ENCODE data around the gene DAAM2.

The DAAM2 gene

DNA sequence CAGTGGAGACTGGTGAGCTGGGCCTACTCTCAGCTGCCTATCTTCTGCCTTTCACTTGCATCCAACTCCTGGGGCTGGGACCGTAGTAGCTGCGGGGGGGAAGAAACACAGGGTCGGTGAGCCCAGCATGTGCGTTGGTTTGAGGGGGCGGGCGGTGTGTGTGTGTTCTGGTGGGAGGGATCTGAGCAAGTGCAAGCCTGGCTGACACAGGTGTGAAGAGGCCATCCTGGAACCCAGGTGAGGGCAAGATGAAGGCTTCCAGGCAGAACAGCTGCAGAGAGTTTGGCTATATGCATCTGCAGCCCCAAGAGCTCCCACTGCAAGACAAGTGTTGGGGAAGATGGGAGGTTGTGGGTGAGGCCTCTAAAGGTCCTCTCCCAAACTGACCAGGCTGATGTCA lies 111.5 kb downstream of the DAAM2 start:
- no peak overlapping the region for H3K27ac Mint-ChIP-seq
- H3K4me3 Mint-ChIP-seq = no peak overlapping the region
- no peaks in the 10 kb centered on the region for H3K9me3 Mint-ChIP-seq
- peaks cover 3% of the 10 kb centered on the region for H3K36me3 Mint-ChIP-seq (ENCODE audit: low read depth)
- no peak for DNase-seq
- no peaks in the 10 kb centered on the region for H3K4me1 Mint-ChIP-seq (ENCODE audit: low read depth)
- H3K27me3 Mint-ChIP-seq = no peaks in the 10 kb centered on the region

DNA sequence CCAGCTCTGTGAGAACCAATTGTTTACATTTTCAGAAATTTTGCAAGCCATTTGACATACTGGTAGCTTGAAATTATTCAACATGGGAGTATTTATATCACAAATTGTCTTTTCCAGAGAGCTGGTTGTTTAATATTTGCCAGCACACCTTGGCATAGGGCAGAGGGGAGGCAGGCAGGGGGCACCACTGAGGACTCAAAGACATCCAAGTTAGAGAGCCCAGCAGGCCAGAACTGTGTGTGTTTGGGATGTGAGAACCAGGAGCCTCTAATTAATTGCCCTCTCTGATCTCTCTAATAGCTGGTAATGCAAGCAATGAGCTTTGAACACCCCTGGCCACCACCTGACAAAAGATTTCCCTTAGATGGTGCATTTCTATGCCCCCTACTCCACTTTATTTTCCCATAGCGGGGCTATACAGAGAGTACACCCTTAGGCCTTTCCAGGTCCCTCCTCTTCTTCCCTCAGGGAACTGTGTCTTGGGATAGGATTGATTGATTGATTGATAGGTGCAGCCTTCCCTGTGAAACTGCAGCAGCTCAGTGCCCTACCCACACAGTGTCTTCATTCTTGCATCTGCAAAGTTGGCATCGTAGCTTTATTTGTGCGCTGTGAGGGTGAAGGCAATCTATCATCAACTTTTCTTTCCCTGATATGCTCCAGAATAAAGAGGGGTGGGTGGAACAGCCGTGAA lies 112.9 kb downstream of the DAAM2 start:
- peaks cover 3% of the 10 kb centered on the region for H3K36me3 Mint-ChIP-seq (ENCODE audit: low read depth)
- no peak overlapping the region for H3K27ac Mint-ChIP-seq
- no peaks in the 10 kb centered on the region for H3K27me3 Mint-ChIP-seq
- DNase-seq = no peak
- no peaks in the 10 kb centered on the region for H3K9me3 Mint-ChIP-seq
- no peak overlapping the region for H3K4me3 Mint-ChIP-seq
- no peaks in the 10 kb centered on the region for H3K4me1 Mint-ChIP-seq (ENCODE audit: low read depth)

DNA sequence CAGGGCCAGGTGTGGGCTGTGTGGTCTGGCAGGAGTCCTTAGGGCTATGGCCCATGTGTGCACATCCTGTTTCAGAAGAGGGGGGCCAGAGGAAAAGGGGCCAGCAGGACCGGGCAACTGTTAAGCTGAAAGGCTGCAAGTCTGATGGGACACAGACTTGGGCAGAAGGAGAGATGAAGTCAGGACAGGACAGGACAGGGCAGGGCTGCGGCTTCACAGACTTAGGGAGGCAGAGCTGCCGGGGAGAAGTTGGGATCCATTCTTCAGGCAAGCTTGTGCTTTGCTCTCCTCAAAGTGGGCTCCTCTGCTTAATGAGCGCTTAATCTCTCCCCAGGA lies 113.4 kb downstream of the DAAM2 start:
- no peaks in the 10 kb centered on the region for H3K9me3 Mint-ChIP-seq
- no peaks in the 10 kb centered on the region for H3K27me3 Mint-ChIP-seq
- H3K4me1 Mint-ChIP-seq (ENCODE audit: low read depth) = no peaks in the 10 kb centered on the region
- H3K27ac Mint-ChIP-seq = no peak overlapping the region
- DNase-seq = no peak
- peaks cover 3% of the 10 kb centered on the region for H3K36me3 Mint-ChIP-seq (ENCODE audit: low read depth)
- no peak overlapping the region for H3K4me3 Mint-ChIP-seq

DNA sequence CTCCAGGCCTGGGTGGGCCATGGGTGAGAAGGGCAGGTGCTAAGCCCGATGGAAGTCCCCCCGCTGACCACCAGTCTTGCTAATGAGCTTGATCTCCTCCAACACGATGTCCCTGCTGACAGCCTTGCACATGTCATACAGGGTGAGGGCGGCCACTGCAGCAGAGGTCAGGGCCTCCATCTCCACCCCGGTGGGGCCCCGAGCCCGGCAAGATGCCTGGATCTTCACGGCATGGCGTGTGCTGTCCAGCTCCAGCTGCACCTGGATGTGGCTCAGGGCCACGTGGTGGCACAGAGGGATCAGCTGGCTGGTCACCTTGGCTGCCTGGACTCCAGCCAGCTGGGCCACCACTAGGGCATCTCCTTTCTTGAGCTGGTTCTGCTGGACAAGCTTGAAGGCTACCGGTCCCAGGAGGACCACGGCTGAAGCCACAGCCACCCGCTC lies 114.2 kb downstream of the DAAM2 start:
- Mint-ChIP-seq H3K27ac (no peak overlapping the region), H3K4me3 (no peak overlapping the region), H3K27me3 (no peaks in the 10 kb centered on the region)

DNA sequence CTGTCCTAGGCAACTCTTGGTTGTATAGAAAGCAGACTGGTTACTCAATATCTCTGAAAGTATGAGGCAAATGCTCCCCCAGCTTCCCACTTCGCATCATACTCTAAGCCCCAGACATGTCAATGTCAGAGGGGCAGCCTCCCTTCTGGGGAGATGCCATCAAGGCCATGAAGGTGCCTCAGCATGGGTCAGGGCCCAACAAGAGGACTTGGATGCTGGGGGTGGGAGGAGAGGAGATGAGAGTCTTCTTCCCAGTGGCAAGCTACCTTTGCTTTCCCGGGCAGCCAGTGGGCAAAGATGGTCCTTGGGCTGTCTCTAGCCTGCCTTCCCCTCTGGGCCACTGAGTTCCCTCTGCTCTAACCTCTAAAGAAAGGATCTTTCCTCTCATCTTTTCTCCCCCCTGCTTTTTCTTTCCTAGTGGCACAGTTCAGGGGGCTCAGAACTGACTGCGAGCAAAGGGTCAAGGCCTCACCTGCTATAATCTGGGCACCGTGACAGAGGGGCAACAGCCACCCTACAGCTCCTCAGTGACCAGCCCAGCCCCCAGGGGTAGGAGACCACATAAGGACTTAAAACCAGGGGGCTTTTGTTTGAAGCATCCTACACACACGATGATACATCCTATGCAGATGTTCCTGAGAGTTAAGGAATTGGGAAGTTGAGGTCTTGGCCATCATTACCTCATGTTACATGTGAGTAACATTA lies 115.8 kb downstream of the DAAM2 start:
- Mint-ChIP-seq H3K4me3 (no peak overlapping the region), H3K27ac (no peak overlapping the region), H3K4me1 (ENCODE audit: low read depth) (no peaks in the 10 kb centered on the region), H3K27me3 (no peaks in the 10 kb centered on the region), H3K9me3 (no peaks in the 10 kb centered on the region), H3K36me3 (ENCODE audit: low read depth) (peaks cover 3% of the 10 kb centered on the region)
- no peak for DNase-seq

More for the DNA sequence above, 114.2 kb downstream of the DAAM2 start:
- no peak for DNase-seq
- Mint-ChIP-seq H3K36me3 (ENCODE audit: low read depth) (peaks cover 3% of the 10 kb centered on the region), H3K4me1 (ENCODE audit: low read depth) (no peaks in the 10 kb centered on the region), H3K9me3 (no peaks in the 10 kb centered on the region)

DNA sequence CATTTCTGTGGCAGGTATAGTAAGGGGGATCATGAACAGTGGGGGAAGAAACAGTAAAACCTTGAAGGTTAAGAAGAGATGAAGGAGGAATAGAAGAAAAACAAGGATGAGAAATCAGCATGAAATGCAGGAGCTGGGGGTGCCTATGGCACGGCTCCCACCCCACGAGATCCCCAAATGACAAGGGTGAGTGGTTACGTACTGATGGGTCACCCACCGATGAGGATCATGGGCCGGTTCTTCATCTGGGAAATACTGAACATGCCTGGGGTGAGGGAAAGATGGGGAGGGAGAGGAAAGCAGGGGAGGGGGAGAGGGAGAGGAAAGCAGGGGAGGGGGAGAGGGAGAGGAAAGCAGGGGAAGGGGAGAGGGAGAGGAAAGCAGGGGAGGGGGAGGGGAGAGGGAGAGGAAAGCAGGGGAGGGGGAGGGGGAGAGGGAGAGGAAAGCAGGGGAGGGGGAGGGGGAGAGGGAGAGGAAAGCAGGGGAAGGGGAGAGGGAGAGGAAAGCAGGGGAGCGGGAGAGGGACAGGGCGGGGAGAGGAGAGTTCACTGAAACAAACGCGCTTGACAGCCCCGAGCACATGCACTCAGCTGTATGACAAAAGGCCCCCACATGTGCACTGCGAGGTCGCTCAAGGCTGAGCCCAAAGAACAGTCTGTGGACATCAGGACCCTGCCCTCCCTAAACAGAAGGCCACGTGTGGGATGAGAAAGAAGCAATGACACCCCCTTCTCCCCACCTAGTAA lies 116.8 kb downstream of the DAAM2 start:
- Mint-ChIP-seq H3K9me3 (no peaks in the 10 kb centered on the region), H3K27ac (no peak overlapping the region), H3K36me3 (ENCODE audit: low read depth) (peaks cover 3% of the 10 kb centered on the region), H3K27me3 (no peaks in the 10 kb centered on the region), H3K4me1 (ENCODE audit: low read depth) (no peaks in the 10 kb centered on the region), H3K4me3 (no peak overlapping the region)
- DNase-seq = no peak

DNA sequence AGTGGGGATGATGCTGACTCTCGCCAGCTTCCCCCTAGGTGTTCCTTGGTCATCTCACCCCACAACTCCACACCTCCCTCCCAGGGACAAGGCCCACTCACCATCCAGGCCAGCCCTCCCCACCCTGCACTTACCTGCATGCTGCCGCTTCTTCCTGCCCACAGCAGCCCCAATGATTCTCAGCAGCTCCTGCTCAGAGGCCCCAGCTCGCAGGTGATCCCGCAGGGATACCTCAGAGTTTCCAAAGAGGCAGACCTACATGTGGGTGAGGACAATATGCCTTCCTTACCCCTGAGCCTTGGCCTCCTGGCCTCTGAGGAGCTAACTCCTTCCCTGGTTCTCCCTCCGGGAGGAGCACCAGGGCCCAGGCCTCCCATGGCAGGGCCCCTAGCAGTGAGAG lies 117.5 kb downstream of the DAAM2 start:
- DNase-seq = no peak
- Mint-ChIP-seq H3K9me3 (no peaks in the 10 kb centered on the region), H3K36me3 (ENCODE audit: low read depth) (peaks cover 3% of the 10 kb centered on the region), H3K27me3 (no peaks in the 10 kb centered on the region), H3K4me3 (no peak overlapping the region), H3K4me1 (ENCODE audit: low read depth) (no peaks in the 10 kb centered on the region), H3K27ac (no peak overlapping the region)

DNA sequence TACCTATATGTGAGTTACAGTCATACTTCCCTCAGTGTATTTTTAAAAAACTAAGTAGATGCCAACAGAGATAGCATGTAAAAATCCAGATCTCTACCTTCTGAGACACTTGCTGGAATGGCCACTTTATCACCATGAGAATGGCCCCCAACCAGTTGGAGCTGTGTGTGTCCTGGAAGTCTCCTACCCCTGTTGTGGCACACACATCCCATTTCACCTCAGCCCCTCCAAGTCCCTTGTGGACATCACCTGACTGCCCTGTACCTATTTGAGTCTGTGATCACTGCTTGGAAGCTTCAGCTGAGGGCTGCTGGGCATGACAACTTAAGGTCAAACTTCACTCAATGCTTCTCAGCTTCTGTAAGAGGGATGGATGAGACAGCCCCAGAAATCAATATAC lies 118.0 kb downstream of the DAAM2 start:
- no peak for DNase-seq
- H3K4me1 Mint-ChIP-seq (ENCODE audit: low read depth) = no peaks in the 10 kb centered on the region
- no peak overlapping the region for H3K27ac Mint-ChIP-seq
- no peak overlapping the region for H3K4me3 Mint-ChIP-seq
- peaks cover 3% of the 10 kb centered on the region for H3K36me3 Mint-ChIP-seq (ENCODE audit: low read depth)
- H3K9me3 Mint-ChIP-seq = no peaks in the 10 kb centered on the region
- H3K27me3 Mint-ChIP-seq = no peaks in the 10 kb centered on the region

DNA sequence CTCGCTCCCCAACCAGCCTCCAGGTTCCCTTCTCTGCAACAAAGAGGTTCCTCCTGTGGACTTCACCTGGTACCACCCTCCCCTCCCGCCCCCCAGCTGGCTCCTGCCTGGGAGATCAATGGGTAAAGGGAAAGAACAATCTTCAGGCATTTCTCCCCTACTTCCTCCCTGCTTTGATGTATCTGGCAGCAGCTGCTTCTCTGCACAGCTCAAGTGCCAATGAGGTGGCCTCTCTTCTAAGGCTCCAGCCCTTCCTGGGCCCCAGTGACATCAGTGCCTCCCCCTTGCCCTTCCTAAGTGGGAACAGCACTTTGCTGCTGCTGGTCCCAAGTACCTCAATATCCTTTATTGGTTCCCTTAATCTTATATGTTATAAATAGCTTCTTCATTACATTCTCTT lies 118.6 kb downstream of the DAAM2 start:
- no peak overlapping the region for H3K27ac Mint-ChIP-seq

DNA sequence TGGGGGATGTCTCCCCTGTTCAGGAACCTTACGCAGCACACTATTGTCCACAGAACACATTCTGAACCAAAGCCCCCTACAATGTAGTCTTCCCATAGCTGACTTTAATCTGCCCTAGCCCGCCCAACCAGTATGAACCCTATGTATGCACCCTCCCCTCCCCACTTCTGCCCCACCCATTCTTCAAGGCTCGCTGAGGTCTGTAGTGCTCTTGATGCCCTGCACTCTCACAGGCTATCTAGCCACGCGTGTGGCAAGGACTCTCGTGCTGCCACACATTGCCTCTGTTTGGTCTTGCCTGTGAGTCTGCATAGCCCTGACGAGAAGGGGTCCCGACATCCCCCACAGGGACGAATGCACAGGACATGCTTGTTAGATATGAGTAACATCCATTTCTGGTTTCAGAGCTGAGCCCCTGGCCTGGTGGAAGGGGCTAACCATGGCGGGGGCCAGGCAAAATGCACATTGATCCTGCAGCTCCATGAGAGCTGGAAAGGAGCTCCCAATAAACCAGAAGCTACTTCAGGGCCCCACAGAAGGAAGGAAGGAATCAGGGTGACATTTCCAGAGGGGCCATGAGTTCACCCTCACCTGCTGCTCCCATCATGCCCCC lies 119.4 kb downstream of the DAAM2 start:
- no peak overlapping the region for H3K27ac Mint-ChIP-seq
- H3K9me3 Mint-ChIP-seq = no peaks in the 10 kb centered on the region
- no peak for DNase-seq

More for the DNA sequence above, 118.6 kb downstream of the DAAM2 start:
- Mint-ChIP-seq H3K9me3 (no peaks in the 10 kb centered on the region), H3K4me3 (no peak overlapping the region), H3K4me1 (ENCODE audit: low read depth) (no peaks in the 10 kb centered on the region), H3K36me3 (ENCODE audit: low read depth) (peaks cover 3% of the 10 kb centered on the region), H3K27me3 (no peaks in the 10 kb centered on the region)
- no peak for DNase-seq

DNA sequence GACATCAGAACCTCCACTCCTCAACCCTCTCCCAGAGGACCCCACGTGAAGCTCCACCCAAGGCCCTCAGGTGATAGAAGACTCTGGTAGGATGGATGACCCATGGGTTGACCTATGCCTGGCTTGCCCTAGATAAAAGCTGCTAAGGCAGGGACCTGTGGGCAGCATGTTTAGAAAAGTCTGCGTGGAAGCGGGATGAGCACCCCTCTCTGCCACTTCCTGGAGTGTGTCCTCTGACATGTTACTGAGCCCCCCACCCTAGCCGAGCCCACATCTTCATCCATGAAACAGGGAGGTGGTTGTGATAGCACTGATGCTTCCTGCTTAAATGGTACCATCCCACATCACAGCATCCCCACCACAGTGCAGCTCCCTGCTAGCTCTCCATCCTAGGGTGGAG lies 120.3 kb downstream of the DAAM2 start:
- no peak for DNase-seq
- no peaks in the 10 kb centered on the region for H3K27me3 Mint-ChIP-seq
- no peaks in the 10 kb centered on the region for H3K4me1 Mint-ChIP-seq (ENCODE audit: low read depth)
- no peak overlapping the region for H3K27ac Mint-ChIP-seq
- no peaks in the 10 kb centered on the region for H3K9me3 Mint-ChIP-seq
- no peak overlapping the region for H3K4me3 Mint-ChIP-seq
- H3K36me3 Mint-ChIP-seq (ENCODE audit: low read depth) = no peaks in the 10 kb centered on the region

More for the DNA sequence above, 119.4 kb downstream of the DAAM2 start:
- no peak overlapping the region for H3K4me3 Mint-ChIP-seq
- no peaks in the 10 kb centered on the region for H3K36me3 Mint-ChIP-seq (ENCODE audit: low read depth)
- H3K27me3 Mint-ChIP-seq = no peaks in the 10 kb centered on the region
- no peaks in the 10 kb centered on the region for H3K4me1 Mint-ChIP-seq (ENCODE audit: low read depth)

DNA sequence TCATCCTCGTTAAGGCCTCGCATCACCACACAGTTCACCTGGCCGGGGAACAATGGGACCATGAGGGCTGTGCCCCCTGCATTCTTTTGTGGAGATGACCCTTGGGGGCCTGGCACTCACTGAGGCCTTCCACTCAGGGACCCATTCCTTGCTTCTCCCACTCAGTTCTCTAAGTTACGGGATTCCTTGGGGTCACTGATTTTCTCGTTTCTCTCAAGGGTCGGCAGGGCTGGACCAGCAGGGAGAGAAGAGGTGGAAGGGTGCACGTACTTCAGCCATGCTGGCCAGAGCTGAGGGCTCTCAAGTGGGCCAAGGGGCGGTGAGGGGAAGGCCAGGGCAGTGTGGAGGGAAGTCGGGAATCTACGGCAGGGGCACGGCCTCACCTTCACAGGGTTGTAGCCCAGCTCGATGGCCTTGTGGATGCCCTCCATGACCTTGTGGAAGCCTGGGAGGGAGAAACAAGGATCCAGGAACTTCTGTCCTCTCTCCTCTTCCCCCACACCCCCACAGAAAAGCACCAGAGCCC lies 121.3 kb downstream of the DAAM2 start:
- Mint-ChIP-seq H3K27ac (no peak overlapping the region), H3K27me3 (no peaks in the 10 kb centered on the region), H3K4me1 (ENCODE audit: low read depth) (no peaks in the 10 kb centered on the region), H3K4me3 (no peak overlapping the region), H3K36me3 (ENCODE audit: low read depth) (no peaks in the 10 kb centered on the region), H3K9me3 (no peaks in the 10 kb centered on the region)
- DNase-seq = no peak

DNA sequence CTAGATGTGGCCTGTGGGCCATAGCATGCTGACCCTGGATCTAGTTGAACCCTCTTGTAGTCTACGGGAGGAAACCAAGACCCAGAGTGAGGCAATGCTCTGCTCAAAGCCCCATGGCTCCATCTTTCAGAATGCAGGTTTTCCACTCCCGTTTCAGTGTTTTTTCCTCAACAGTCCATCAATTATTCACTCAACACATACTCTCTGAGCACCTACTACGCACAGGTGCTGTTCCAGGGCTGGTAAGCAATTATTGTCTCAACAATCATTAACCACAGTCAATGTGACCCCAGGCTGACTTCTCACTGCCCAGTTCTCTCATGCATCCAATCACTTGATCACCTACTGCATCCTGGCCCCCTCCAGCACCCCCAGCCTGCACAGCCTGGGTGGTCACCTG lies 122.1 kb downstream of the DAAM2 start:
- H3K9me3 Mint-ChIP-seq = no peaks in the 10 kb centered on the region

DNA sequence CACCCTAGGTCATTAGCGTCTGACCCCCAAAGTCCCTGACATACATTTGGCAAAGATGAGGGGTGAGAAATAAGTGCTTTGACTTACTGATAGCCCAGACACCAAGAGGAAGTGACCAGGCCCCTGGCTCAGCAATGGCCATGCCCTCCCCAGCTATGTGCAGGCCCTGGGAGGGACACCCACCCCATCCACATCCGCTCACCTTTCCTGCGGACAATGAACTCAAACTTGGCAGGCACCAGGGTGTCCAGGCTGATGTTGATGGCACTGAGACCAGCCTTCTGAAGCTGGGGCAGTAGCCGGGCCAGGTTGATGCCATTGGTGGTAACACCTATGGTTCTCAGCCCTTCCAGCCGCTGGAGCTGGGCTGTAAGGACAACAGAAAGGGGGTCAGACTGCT lies 123.7 kb downstream of the DAAM2 start:
- Mint-ChIP-seq H3K4me3 (no peak overlapping the region), H3K4me1 (ENCODE audit: low read depth) (no peaks in the 10 kb centered on the region), H3K27ac (no peak overlapping the region), H3K36me3 (ENCODE audit: low read depth) (no peaks in the 10 kb centered on the region), H3K9me3 (no peaks in the 10 kb centered on the region), H3K27me3 (no peaks in the 10 kb centered on the region)
- DNase-seq = no peak

More for the DNA sequence above, 122.1 kb downstream of the DAAM2 start:
- no peak for DNase-seq
- no peaks in the 10 kb centered on the region for H3K27me3 Mint-ChIP-seq
- H3K36me3 Mint-ChIP-seq (ENCODE audit: low read depth) = no peaks in the 10 kb centered on the region
- no peak overlapping the region for H3K27ac Mint-ChIP-seq
- H3K4me1 Mint-ChIP-seq (ENCODE audit: low read depth) = no peaks in the 10 kb centered on the region
- no peak overlapping the region for H3K4me3 Mint-ChIP-seq
